Measurements from ENCODE around the gene TSHZ3. TPM values are rescaled to one million over a fixed set of nuclear protein-coding genes. Genes with fewer than 3 reads are reported as not detected.

The TSHZ3 gene
- total and polyA plus RNA-seq, 7 donors: 0.46 to 27.7 (median 16.1) TPM

DNA sequence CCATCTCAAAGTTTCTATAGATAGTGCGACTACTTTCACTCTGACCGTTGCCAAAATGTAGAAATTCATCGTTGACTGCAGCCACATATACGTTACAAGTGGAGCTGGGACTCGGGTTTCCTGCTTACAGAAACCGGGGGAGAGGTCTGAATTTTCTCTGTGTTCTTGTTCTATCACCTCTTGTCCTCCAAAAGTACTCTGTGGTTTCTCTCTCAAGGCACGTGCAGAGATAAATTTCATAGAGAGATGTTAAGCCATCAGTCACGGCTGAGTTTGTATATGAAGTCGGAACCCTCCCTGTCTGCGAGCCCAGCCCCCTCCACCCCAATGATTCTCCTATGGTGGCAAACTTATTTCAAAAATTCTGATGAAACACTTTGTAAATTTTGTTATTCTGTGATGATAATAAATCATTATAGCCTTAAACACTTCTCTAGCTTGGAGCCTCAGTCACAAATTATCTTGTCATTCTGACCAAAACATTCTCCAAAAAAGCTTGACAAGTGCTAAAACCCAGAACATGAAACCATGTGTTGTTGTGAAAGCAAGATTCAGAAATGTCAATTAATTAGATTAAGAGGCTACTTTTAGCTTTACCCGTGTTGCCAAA, 87.5 kb downstream of the TSHZ3 start:
- intact Hi-C loops (cut with DNase I): loop anchor here (5.0 kb wide), 1 partner anchor 91 kb away; no protein-coding TSS in a partner anchor
- Histone ChIP-seq H3K9me3 (no peaks in the 10 kb centered on the region), H3K4me3 (peak overlapping the region in 1 of 4 donors; percentile 20), H3K27ac (peak overlapping the region in 3 of 4 donors; percentile 27 to 55 (median 46)), H3K36me3 (no peaks in the 10 kb centered on the region), H3K4me1 (peaks cover 0 to 31% (median 30%) of the 10 kb centered on the region in 4 donors), H3K27me3 (no peaks in the 10 kb centered on the region)
- TF ChIP-seq EP300 (IDR thresholded peaks at IDR 0.05): no peak
- TF ChIP-seq POLR2AphosphoS5 (IDR thresholded peaks at IDR 0.05): peak in 3 of 4 donors; percentile 16 to 49 (median 46)
- no peak for DNase-seq
- 51 to 62% methylated on average over 11 of the region's 11 CpGs for WGBS, 2 donors

DNA sequence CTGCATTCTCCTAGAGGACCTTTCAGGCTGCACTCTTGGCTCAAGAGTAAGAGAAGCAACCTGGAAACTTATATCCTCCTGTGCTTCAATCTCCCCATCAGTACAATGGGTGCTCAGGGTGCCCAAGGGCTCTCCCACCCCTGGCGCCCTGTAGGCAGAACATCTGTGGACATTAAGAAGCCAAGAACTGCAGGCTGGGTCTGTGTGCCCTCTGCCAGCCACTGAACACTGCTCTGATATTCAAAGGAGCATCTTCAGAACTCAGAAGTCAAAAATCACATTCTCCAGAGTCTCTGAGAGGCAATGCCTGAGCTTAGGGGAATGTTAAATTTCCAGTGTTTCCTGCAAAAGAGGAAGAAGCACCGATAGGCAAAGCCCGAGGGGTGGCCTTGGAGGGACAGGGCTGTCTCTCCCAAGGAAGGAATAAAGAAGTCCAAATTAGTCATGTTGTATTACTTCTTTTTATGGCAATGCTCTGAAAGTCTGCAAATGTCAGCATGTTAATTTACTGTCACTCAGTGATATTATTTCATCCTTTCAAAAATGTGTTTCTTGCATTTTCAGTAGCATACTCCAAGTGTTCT, 88.1 kb downstream of the TSHZ3 start:
- no peak for DNase-seq
- 46 to 60% methylated on average over 3 of the region's 3 CpGs for WGBS, 2 donors
- intact Hi-C loops (cut with DNase I): loop anchor here (5.0 kb wide), 1 partner anchor 91 kb away; no protein-coding TSS in a partner anchor
- Histone ChIP-seq H3K27me3 (no peaks in the 10 kb centered on the region), H3K4me3 (peak overlapping the region in 1 of 4 donors; percentile 20), H3K27ac (peak overlapping the region in 3 of 4 donors; percentile 27 to 55 (median 46)), H3K36me3 (no peaks in the 10 kb centered on the region), H3K4me1 (peaks cover 0 to 31% (median 30%) of the 10 kb centered on the region in 4 donors), H3K9me3 (no peaks in the 10 kb centered on the region)
- no peak for TF ChIP-seq POLR2A (IDR thresholded peaks at IDR 0.05)

DNA sequence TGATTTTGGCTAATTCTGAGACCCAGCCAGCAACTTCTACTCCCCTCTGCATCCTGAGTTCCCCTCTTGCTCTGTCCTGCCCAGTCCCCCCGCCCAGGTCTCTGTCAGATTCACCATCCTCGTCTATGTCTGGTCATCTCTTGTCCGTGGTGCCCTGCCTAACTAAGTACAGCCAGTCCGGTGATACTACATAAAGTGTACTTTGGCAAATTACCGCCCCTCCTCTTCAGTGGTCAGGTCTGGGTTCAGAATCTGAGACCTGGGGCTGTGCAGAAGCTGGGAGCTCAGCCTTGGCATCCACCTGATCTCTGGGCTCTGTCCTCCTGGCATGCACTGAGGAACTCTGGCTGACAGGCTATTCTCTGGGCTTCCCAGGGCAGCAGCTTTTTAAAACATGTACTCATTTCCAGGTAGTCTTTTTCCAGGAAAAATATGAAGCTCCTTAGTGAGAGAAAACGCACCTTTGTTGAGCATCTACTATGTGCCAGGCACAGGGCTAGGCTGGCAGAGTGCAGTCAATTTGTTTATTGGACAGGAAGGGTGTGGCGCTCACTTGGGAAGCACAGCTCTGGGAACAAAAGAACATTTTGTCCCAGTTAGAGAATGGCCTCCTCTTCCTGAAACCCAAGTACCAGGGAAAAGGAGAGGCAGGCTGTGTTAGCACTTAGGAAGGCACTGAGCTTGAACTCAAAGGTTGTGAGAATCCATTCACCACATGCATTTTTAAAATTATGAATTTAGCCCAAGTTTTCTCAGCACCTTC, 88.9 kb downstream of the TSHZ3 start:
- Histone ChIP-seq H3K27me3 (no peaks in the 10 kb centered on the region), H3K4me3 (no peak overlapping the region), H3K36me3 (no peaks in the 10 kb centered on the region), H3K4me1 (peaks cover 0 to 31% (median 30%) of the 10 kb centered on the region in 4 donors), H3K27ac (no peak overlapping the region), H3K9me3 (no peaks in the 10 kb centered on the region)
- TF ChIP-seq EP300 (IDR thresholded peaks at IDR 0.05) (no peak), POLR2AphosphoS5 (IDR thresholded peaks at IDR 0.05) (no peak), POLR2A (IDR thresholded peaks at IDR 0.05) (no peak)
- TF ChIP-seq, protein P1, sequence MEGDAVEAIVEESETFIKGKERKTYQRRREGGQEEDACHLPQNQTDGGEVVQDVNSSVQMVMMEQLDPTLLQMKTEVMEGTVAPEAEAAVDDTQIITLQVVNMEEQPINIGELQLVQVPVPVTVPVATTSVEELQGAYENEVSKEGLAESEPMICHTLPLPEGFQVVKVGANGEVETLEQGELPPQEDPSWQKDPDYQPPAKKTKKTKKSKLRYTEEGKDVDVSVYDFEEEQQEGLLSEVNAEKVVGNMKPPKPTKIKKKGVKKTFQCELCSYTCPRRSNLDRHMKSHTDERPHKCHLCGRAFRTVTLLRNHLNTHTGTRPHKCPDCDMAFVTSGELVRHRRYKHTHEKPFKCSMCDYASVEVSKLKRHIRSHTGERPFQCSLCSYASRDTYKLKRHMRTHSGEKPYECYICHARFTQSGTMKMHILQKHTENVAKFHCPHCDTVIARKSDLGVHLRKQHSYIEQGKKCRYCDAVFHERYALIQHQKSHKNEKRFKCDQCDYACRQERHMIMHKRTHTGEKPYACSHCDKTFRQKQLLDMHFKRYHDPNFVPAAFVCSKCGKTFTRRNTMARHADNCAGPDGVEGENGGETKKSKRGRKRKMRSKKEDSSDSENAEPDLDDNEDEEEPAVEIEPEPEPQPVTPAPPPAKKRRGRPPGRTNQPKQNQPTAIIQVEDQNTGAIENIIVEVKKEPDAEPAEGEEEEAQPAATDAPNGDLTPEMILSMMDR (IDR thresholded peaks at IDR 0.05): no peak
- intact Hi-C loops (cut with DNase I): loop anchor here (5.0 kb wide), 1 partner anchor 92 kb away; no protein-coding TSS in a partner anchor
- no peak for DNase-seq
- WGBS, 2 donors: 81 to 89% methylated on average over 7 of the region's 7 CpGs

DNA sequence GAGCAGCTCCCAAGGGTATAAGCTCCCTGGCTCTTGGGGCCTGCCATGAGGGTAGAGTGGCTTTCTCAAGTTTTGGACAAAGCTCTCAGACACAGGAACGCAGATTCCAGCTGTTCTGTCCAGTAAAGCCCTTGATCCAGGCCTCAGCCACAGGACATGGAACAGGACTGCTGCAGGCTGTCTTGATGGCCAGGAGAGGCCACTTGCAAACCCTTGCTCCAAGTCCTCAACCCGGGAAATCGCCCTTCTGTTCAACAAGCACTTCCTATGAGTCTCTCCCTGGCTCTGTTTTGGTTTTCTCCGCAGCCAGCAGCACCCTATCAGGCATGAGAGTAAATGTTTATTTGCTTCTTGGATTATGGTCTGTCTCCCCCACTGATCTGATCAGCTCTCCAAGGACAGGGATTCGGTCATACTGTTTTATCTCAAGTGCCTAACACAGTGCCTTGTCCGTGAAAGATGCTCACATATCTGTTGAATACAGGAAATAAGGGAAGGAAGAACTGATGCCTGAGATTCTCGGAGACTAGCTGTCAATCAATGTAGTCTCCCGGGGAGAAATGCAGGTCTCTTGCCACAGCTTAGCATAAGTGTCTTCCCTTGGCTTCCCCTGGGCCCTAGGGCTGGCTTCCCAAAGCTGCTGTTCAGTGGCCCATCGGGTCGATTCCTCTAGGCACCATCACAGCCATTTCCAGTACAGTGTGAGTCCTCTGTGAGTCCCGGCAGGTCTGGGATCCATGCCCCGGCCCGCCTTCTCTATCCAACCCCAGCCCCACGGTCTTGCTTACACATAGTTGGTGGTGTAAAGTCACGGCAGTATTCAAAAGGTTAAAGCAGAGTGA, 90.8 kb downstream of the TSHZ3 start:
- TF ChIP-seq, protein P1 (IDR thresholded peaks at IDR 0.05): no peak
- TF ChIP-seq POLR2AphosphoS5 (IDR thresholded peaks at IDR 0.05): no peak
- no peak for TF ChIP-seq EP300 (IDR thresholded peaks at IDR 0.05)
- Histone ChIP-seq H3K9me3 (no peaks in the 10 kb centered on the region), H3K27ac (no peak overlapping the region), H3K36me3 (no peaks in the 10 kb centered on the region), H3K27me3 (no peaks in the 10 kb centered on the region), H3K4me1 (peaks cover 0 to 41% (median 32%) of the 10 kb centered on the region in 4 donors), H3K4me3 (no peak overlapping the region)
- no peak for DNase-seq
- 60 to 73% methylated on average over 15 of the region's 15 CpGs for WGBS, 2 donors
- intact Hi-C loops (cut with DNase I): no loop called here

DNA sequence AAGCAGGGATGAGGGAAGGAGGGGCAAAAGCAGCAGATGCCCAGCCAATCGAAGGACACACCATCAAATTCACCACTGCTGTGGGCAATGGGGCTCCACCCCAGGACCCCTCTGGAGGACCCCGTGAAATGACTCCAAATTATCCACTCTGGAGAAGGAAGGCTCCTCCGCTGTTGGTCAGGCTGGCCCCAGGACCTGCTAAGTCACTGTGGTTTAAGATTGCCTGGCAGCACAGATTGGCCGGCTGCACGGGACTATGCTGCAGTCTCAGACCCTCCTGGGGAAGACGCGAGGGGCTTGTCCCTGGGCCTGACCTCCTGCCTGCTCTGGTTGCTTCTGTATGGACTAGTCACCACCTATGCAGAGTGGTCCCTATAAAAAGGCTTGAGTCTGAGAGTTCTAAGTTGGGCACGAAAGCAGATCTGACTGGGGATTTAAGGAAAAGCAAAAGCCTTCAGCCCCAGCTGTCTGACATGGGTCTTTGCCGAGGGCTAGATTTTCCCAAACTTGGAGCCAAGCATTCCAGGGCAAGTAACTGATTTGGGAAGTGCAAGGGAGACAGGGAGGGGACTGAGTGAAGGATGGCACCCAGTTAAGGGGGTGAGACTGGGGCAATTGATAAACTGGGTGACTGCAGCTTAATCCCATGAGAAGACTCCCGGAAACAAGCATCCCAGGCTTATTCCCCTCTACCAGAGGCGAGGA, 91.7 kb downstream of the TSHZ3 start:
- H3K36me3 ChIP-seq: no peaks in the 10 kb centered on the region
- H3K27me3 ChIP-seq: no peaks in the 10 kb centered on the region
- 68 to 82% methylated on average over 11 of the region's 11 CpGs for WGBS, 2 donors
- TF ChIP-seq EP300 (IDR thresholded peaks at IDR 0.05) (no peak), POLR2A (IDR thresholded peaks at IDR 0.05) (no peak), POLR2AphosphoS5 (IDR thresholded peaks at IDR 0.05) (no peak)
- TF ChIP-seq, protein P1 (IDR thresholded peaks at IDR 0.05): no peak
- H3K4me1 ChIP-seq: peaks cover 0 to 35% (median 25%) of the 10 kb centered on the region in 4 donors
- intact Hi-C loops (cut with DNase I): no loop called here
- no peak for DNase-seq
- H3K9me3 ChIP-seq: no peaks in the 10 kb centered on the region
- no peak overlapping the region for H3K4me3 ChIP-seq
- no peak overlapping the region for H3K27ac ChIP-seq

Measured in sigmoid colon (tissue), 7 donors.